Measurements from ENCODE around the gene NFAT5.

- TF ChIP-seq, protein P1, sequence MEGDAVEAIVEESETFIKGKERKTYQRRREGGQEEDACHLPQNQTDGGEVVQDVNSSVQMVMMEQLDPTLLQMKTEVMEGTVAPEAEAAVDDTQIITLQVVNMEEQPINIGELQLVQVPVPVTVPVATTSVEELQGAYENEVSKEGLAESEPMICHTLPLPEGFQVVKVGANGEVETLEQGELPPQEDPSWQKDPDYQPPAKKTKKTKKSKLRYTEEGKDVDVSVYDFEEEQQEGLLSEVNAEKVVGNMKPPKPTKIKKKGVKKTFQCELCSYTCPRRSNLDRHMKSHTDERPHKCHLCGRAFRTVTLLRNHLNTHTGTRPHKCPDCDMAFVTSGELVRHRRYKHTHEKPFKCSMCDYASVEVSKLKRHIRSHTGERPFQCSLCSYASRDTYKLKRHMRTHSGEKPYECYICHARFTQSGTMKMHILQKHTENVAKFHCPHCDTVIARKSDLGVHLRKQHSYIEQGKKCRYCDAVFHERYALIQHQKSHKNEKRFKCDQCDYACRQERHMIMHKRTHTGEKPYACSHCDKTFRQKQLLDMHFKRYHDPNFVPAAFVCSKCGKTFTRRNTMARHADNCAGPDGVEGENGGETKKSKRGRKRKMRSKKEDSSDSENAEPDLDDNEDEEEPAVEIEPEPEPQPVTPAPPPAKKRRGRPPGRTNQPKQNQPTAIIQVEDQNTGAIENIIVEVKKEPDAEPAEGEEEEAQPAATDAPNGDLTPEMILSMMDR (IDR thresholded peaks at IDR 0.05), result no peak
- TF ChIP-seq POLR2A (IDR thresholded peaks at IDR 0.05), result no peak
Observed at GRCh38 chr16:69522732-69523404, 42.9 kb upstream of the NFAT5 start.
